ENCODE data around the gene TRMT5.

Gene TRMT5

DNA sequence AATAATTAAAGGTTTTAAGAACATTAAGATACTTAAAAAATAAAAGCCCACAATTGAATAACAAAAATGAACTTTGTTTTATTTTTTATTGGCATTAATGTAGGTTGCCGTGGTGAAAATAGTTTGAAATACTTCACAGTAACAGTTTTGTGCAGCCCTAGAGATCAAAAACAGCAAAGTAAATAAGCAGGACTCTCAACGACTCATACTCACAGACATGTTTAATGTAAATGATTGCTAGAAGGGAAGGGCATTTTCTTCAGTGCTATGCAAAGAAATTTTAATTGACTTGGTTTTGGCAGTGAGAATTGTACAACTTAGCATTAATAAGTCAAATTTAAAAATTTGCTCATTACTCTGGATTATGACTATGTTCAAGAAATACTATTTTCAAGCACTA is 16.0 kb downstream of the TRMT5 start:
- Histone ChIP-seq H3K9me3 (no peaks in the 10 kb centered on the region), H3K36me3 (no peaks in the 10 kb centered on the region), H3K27ac (no peak overlapping the region), H3K4me1 (ENCODE audit: control insufficient read depth in 1 of 2, insufficient read depth in 1 of 2, low read depth in 1 of 2, low read length in 1 of 2) (no peaks in the 10 kb centered on the region), H3K27me3 (no peaks in the 10 kb centered on the region), H3K4me3 (ENCODE audit: low read depth in 1 of 2, low read length in 1 of 2) (no peak overlapping the region)
- TF ChIP-seq, protein P1, sequence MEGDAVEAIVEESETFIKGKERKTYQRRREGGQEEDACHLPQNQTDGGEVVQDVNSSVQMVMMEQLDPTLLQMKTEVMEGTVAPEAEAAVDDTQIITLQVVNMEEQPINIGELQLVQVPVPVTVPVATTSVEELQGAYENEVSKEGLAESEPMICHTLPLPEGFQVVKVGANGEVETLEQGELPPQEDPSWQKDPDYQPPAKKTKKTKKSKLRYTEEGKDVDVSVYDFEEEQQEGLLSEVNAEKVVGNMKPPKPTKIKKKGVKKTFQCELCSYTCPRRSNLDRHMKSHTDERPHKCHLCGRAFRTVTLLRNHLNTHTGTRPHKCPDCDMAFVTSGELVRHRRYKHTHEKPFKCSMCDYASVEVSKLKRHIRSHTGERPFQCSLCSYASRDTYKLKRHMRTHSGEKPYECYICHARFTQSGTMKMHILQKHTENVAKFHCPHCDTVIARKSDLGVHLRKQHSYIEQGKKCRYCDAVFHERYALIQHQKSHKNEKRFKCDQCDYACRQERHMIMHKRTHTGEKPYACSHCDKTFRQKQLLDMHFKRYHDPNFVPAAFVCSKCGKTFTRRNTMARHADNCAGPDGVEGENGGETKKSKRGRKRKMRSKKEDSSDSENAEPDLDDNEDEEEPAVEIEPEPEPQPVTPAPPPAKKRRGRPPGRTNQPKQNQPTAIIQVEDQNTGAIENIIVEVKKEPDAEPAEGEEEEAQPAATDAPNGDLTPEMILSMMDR (IDR thresholded peaks at IDR 0.05), result no peak

DNA sequence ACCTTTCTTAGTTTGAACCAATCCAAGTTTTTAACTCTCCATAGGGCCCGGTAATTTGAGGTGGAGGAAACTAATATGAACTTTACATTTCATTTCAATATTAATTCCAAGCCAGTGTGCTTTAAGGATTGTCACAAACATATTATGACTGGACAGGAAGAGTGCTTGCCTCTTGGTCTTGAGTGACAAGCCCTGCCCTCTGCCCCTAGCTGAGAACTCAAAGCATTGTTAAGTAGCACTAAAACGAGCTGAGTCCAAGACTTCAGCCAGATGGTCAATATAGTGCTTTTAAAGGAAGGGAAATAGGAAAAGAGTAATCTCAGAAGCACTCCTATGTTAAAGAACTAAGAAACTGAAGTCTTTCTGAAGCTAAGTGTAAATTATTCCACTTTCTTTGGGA is 17.1 kb downstream of the TRMT5 start:
- Histone ChIP-seq H3K4me3 (ENCODE audit: low read depth in 1 of 2, low read length in 1 of 2) (no peak overlapping the region), H3K9me3 (peaks cover 5% of the 10 kb centered on the region), H3K27ac (no peak overlapping the region), H3K27me3 (no peaks in the 10 kb centered on the region), H3K4me1 (ENCODE audit: control insufficient read depth in 1 of 2, insufficient read depth in 1 of 2, low read depth in 1 of 2, low read length in 1 of 2) (no peaks in the 10 kb centered on the region), H3K36me3 (no peaks in the 10 kb centered on the region)
- TF ChIP-seq, protein P1 (IDR thresholded peaks at IDR 0.05), result no peak

DNA sequence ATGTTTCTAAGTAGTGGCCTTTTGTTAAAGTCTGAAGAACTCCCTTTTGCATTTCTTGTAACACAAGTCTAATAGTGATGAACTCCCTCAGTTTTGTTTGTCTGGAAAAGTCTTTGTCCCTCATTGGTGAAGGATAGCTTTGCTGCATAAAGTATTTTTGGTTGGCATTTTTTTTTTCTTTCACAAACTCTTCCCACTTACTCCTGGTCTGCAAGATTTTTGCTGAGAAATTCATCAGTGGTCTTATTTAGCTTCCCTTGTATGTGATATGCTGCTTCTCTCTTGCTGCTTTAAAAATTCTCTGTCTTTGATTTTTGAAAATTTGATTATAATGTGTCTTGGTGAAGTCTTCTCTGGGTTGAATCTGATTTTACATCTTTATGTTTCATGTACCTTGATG is 22.7 kb downstream of the TRMT5 start:
- H3K36me3 ChIP-seq, result no peaks in the 10 kb centered on the region
- H3K27me3 ChIP-seq, result no peaks in the 10 kb centered on the region
- H3K4me1 ChIP-seq (ENCODE audit: control insufficient read depth in 1 of 2, insufficient read depth in 1 of 2, low read depth in 1 of 2, low read length in 1 of 2), result no peaks in the 10 kb centered on the region
- peaks cover 15% of the 10 kb centered on the region for H3K9me3 ChIP-seq
- no peak overlapping the region for H3K4me3 ChIP-seq (ENCODE audit: low read depth in 1 of 2, low read length in 1 of 2)
- no peak overlapping the region for H3K27ac ChIP-seq
- TF ChIP-seq, protein P1 (IDR thresholded peaks at IDR 0.05), result no peak

DNA sequence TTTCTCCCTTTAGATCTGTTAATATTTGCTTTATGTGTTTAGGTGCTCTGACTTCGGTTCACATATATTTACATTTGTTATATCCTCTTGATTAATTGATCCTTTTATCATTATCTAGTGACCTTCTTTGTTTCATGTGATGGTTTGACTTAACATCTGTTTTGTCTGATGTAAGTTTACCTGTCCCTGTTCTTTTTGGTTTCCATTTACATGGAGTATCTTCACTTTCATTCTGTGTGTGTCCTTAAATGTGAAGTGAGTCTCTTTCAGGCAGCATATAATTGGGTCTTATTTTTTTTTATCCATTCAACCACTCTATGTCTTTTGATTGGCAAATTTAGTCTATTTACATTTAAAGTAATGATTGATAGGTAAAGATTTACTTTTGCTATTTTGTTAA is 24.2 kb downstream of the TRMT5 start:
- Histone ChIP-seq H3K27me3 (no peaks in the 10 kb centered on the region), H3K4me3 (ENCODE audit: low read depth in 1 of 2, low read length in 1 of 2) (no peak overlapping the region), H3K36me3 (no peaks in the 10 kb centered on the region), H3K9me3 (peaks cover 15% of the 10 kb centered on the region), H3K4me1 (ENCODE audit: control insufficient read depth in 1 of 2, insufficient read depth in 1 of 2, low read depth in 1 of 2, low read length in 1 of 2) (no peaks in the 10 kb centered on the region), H3K27ac (no peak overlapping the region)
- TF ChIP-seq, protein P1 (IDR thresholded peaks at IDR 0.05), result no peak

DNA sequence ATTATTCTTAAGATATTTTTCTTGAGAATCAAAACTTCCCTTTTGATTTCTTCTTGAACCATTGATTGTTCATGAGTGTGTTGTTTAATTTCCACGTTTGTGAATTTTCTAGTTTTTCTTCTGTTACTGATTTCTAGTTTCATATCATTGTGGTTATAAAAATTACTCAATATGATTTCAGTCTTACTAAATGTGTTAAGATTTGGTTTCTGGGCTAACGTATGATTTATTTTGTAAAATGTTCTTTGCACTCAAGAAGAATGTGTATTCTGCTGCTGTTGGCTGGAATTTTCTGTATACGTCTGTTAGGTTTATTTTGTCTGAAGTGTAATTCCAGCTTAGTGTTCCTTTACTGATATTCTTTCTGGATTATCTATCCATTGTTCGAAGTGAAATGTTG is 24.7 kb downstream of the TRMT5 start:
- Histone ChIP-seq H3K27ac (no peak overlapping the region), H3K4me1 (ENCODE audit: control insufficient read depth in 1 of 2, insufficient read depth in 1 of 2, low read depth in 1 of 2, low read length in 1 of 2) (no peaks in the 10 kb centered on the region), H3K4me3 (ENCODE audit: low read depth in 1 of 2, low read length in 1 of 2) (no peak overlapping the region), H3K27me3 (no peaks in the 10 kb centered on the region), H3K36me3 (no peaks in the 10 kb centered on the region), H3K9me3 (peaks cover 15% of the 10 kb centered on the region)
- TF ChIP-seq, protein P1 (IDR thresholded peaks at IDR 0.05), result no peak

Data from neutrophil (primary cell).